GM21576 (cell line): ENCODE data around the gene MSMB.
"Not testable (repeated sequence)": the region's sequence is repeated elsewhere in the genome, so short reads cannot be mapped to it uniquely, and the experiment has no call there.

Source experiments
- ATAC-seq: cut with Tn5 transposase; IDR thresholded peaks from one replicate; pipeline ENCODE4 v1.9.1; 2021; ENCODE audit warnings: mild to moderate bottlenecking, moderate library complexity; ENCODE audit not compliant: unreplicated experiment

Gene MSMB

GRCh38 chr10:46070749-46071148 lies 24.7 kb upstream of the MSMB start:
- ATAC-seq = no peak

- no peak for ATAC-seq
These were observed 23.8 kb upstream of the MSMB start for GRCh38 chr10:46069771-46070463.

- ATAC-seq = no peak
These were observed 22.8 kb upstream of the MSMB start for GRCh38 chr10:46068905-46069304.

- ATAC-seq = no peak
These were observed 22.0 kb upstream of the MSMB start for GRCh38 chr10:46068117-46068516.

GRCh38 chr10:46064269-46064817 lies 18.3 kb upstream of the MSMB start:
- no peak for ATAC-seq

GRCh38 chr10:46062723-46063428 lies 16.8 kb upstream of the MSMB start:
- ATAC-seq = no peak

- ATAC-seq = no peak
These were observed 14.6 kb upstream of the MSMB start for GRCh38 chr10:46060706-46061105.

GRCh38 chr10:46057927-46058326 lies 11.9 kb upstream of the MSMB start:
- ATAC-seq = not testable (repeated sequence)

- ATAC-seq = no peak
These were observed 11.0 kb upstream of the MSMB start for GRCh38 chr10:46057038-46057437.

- ATAC-seq = no peak
These were observed 9.7 kb upstream of the MSMB start for GRCh38 chr10:46055771-46056170.

GRCh38 chr10:46053534-46054434 lies 7.7 kb upstream of the MSMB start:
- ATAC-seq = no peak

GRCh38 chr10:46052791-46053375 lies 6.8 kb upstream of the MSMB start:
- no peak for ATAC-seq

GRCh38 chr10:46052057-46052790 lies 6.2 kb upstream of the MSMB start:
- no peak for ATAC-seq

- ATAC-seq = no peak
These were observed 5.0 kb upstream of the MSMB start for GRCh38 chr10:46050941-46051623.

GRCh38 chr10:46049497-46049831 lies 3.4 kb upstream of the MSMB start:
- ATAC-seq = not testable (repeated sequence)

- no peak for ATAC-seq
These were observed 2.1 kb upstream of the MSMB start for GRCh38 chr10:46048152-46048551.

GRCh38 chr10:46042527-46042926 lies 3.5 kb downstream of the MSMB start:
- no peak for ATAC-seq

GRCh38 chr10:46040004-46040403 lies 6.1 kb downstream of the MSMB start:
- ATAC-seq = no peak

- no peak for ATAC-seq
These were observed 8.8 kb downstream of the MSMB start for GRCh38 chr10:46037107-46037825.
